HG02642 (cell line): ENCODE results near the gene TENM4.
"Not testable (repeated sequence)": the region's sequence is repeated elsewhere in the genome, so short reads cannot be mapped to it uniquely, and the experiment has no call there.

ENCODE experiments used
- ATAC-seq: cut with Tn5 transposase; IDR thresholded peaks from one replicate; pipeline ENCODE4 v1.9.1; 2021; ENCODE audit warnings: mild to moderate bottlenecking; ENCODE audit not compliant: unreplicated experiment, poor library complexity

The TENM4 gene

GRCh38 chr11:78901831-78902230 lies 539.0 kb downstream of the TENM4 start:
- ATAC-seq = no peak

GRCh38 chr11:78898266-78898775 lies 542.5 kb downstream of the TENM4 start:
- no peak for ATAC-seq

GRCh38 chr11:78893996-78894395 lies 546.8 kb downstream of the TENM4 start:
- ATAC-seq = no peak

GRCh38 chr11:78889698-78890097 lies 551.1 kb downstream of the TENM4 start:
- ATAC-seq = no peak

- ATAC-seq = no peak
These were observed 554.2 kb downstream of the TENM4 start for GRCh38 chr11:78886616-78887015.

GRCh38 chr11:78884761-78885160 lies 556.1 kb downstream of the TENM4 start:
- no peak for ATAC-seq

- ATAC-seq = no peak
These were observed 557.3 kb downstream of the TENM4 start for GRCh38 chr11:78883506-78883905.

- ATAC-seq = not testable (repeated sequence)
These were observed 561.5 kb downstream of the TENM4 start for GRCh38 chr11:78879094-78879980.

- ATAC-seq = no peak
These were observed 562.2 kb downstream of the TENM4 start for GRCh38 chr11:78878631-78879030.

- no peak for ATAC-seq
These were observed 564.2 kb downstream of the TENM4 start for GRCh38 chr11:78876676-78877075.

- no peak for ATAC-seq
These were observed 570.2 kb downstream of the TENM4 start for GRCh38 chr11:78870655-78871054.

- no peak for ATAC-seq
These were observed 571.5 kb downstream of the TENM4 start for GRCh38 chr11:78869293-78869692.

GRCh38 chr11:78868563-78868962 lies 572.3 kb downstream of the TENM4 start:
- ATAC-seq = no peak

- ATAC-seq = no peak
These were observed 580.0 kb downstream of the TENM4 start for GRCh38 chr11:78860720-78861422.

GRCh38 chr11:78857688-78858087 lies 583.1 kb downstream of the TENM4 start:
- ATAC-seq = no peak

- ATAC-seq = no peak
These were observed 584.6 kb downstream of the TENM4 start for GRCh38 chr11:78856211-78856610.

GRCh38 chr11:78855116-78855515 lies 585.7 kb downstream of the TENM4 start:
- ATAC-seq = no peak

GRCh38 chr11:78853521-78853920 lies 587.3 kb downstream of the TENM4 start:
- ATAC-seq = no peak

- ATAC-seq = no peak
These were observed 588.8 kb downstream of the TENM4 start for GRCh38 chr11:78851878-78852586.

GRCh38 chr11:78850078-78850477 lies 590.8 kb downstream of the TENM4 start:
- ATAC-seq = no peak

- no peak for ATAC-seq
These were observed 594.6 kb downstream of the TENM4 start for GRCh38 chr11:78846269-78846668.
